GM21360 (cell line): ENCODE results near the gene FBXL17.

Source experiments
- ATAC-seq: cut with Tn5 transposase; IDR thresholded peaks from one replicate; pipeline ENCODE4 v1.9.1; 2021; ENCODE audit warnings: mild to moderate bottlenecking, moderate library complexity; ENCODE audit not compliant: unreplicated experiment

The FBXL17 gene

DNA sequence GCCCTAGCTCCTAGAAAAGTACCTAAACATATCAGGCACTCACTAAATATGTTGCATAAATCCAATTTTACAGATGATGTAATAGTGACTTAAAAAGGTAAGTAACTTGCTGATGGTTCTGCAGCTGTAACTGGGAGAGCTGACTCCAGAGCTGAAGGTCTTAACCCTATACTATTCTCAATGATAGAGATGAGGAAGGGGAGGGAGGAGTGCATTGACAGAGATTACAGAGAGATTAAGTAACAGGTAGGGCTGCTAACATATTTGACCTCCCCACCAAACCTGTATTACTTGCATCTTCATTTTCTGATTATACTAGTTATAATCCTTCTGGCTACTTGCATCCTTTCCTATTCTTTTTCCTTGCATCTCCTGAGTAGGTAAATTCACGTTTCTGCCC lies 455.8 kb downstream of the FBXL17 start:
- no peak for ATAC-seq

DNA sequence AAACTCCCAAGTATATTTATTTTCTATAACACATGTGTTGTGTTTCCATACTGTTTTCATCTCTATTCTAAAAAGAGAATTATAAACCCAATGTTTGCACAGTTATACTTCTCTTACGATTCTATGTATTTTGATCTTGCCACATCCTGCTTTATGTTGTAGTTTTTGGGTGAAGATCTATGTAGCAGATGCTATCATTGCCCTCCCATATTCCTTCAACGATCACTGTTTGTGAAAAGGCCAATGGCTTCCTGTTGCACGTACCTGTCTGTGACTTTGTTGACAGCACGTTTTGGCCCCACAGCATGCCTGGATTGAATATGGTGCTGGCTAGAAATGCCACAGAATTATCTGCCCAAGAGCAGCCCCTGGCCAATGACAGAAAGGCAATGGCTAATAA lies 456.7 kb downstream of the FBXL17 start:
- no peak for ATAC-seq

DNA sequence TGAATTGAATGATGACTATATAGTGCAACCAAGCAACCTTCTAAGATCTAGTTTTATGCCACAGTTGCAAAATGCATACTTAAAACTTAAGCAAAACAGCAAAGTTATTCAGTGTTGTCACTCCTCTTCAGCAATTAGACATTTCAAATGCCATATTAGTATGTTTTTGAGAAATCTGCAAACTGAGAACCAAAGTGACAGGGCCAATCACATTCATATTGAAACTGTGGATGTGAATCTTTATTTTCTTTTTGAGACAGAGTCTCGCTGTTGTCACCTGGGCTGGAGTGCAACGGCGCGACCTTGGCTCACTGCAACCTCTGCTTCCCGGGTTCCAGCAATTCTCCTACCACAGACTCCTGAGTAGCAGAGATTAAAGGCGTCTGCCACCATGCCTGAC lies 461.9 kb downstream of the FBXL17 start:
- ATAC-seq = peak; percentile 89

DNA sequence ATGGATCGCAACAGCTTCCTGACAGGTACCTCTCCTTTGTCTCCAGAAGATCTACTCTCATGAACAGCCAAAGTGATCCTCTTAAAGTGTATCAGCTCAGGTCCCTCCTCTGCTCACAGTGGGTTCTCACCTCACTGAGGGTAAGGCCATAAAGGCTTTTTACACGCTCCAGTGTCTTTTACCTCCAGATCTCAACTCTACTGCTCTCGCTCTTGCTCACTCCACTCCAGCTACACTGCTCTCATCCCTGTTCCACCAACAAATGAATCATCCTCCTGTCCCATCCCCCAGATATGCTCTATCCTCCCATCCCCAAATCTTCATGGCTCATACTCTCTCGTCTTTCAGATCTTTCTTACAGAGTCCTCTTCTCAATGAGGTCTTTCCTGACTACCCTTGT lies 462.5 kb downstream of the FBXL17 start:
- no peak for ATAC-seq

DNA sequence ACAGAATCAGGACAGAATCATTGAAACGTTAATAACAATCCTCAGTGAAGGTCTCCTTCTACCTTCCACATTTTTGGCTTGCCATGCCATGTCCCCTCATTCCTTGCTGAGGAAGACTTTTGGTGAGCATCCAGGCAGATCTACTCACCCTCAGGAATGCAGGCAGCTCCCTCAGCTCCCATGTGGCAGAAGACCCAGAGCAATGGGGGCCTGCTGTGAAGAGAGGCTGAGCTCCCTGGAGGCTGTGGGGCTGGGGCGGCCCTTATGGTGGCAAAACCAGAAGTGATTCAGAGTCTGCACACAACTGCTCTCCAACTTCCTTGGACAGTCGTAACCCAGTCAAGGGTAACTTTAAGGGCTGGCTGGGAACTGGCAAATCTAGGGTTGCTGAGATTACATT lies 463.9 kb downstream of the FBXL17 start:
- no peak for ATAC-seq

DNA sequence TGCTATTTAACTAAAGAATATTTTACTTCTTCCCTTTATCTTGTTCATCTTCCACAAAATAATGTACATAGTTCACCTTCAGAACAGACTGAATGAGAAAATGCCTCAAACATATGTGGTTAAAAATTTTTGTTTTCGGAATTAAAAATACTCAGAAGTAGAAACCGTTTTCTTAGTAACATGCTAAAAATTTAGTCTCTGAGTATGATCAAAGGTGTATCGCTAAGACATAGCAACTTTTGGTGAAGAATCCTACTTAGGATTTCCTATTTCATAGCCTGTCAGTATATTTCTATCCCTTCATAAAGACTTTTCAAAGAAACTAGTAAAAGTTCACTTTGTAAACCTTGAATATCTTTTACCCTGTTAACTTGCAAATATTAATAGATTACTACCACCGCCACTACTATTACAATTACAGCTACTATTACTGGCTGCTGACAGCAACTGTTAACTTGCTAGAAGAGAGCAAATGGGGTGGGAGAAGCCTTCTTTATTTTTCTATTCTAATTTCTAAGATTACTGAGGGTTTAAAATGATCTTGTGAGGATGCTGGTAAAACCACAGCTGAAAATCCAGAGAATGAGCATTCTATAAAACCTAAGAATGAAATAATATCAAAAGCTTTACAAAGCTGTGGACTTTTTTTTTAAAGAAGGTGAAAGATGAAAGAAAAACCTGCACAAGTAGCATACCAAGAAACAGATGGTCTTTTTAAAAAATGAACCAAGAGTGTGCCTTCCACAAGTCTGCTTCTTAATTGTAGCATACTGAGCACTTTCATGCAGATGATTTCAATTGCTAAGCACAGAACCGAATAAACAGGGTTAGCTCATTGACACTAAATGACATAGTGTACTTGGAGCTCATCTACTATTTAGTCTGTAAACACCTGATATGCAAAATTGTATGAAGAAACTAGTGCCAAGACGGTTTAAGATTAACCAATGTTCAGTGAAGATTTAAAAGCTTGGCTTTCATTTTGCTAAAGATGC lies 464.9 kb downstream of the FBXL17 start:
- no peak for ATAC-seq

DNA sequence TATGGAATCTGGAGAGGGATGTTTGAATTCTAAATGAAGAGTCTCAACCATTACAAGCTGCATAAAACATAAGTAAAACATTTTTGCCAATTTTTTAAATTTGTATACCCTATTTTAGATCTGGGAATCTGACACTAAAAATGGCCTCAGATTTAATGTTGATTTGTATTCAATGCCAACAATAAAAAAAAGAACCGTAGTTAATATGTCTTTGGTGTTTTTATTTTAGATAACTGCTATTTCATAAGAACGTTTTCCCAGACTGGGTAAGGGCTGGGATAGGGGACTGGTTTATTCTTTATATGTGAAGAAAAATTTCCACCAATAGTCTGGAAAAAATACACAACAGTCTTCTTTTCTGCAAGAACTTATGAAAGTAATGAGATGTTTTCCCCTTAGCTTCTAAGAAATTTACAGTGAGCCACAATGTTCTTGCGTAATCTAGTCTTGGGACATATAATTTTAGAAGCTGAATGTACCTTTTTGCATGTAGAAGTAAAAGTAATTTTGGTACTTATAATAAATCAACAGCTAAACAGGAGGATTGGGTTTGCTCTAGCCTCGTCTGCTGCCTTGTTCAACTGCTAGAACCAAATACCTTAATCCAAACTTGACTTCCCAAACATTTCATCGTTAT lies 466.6 kb downstream of the FBXL17 start:
- ATAC-seq = no peak

DNA sequence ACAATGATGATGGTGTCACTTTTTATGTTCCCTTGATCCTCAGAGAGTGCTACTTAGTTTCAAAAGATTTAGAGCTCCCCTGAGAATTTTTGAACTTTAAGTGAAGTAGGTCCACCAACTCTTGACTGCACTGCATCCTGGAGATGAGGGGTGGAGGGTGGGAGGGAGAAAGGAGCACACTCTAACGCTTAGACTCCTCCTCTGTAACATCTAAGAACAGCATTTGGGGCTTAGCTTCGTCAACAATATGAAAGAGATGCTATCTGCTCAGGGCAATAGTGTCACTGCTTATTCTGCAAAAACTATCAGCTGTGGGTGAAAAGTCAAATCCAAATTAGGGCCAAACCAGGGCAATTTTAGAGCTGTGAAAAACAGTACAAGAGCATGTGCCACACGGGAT lies 468.4 kb downstream of the FBXL17 start:
- ATAC-seq = no peak

DNA sequence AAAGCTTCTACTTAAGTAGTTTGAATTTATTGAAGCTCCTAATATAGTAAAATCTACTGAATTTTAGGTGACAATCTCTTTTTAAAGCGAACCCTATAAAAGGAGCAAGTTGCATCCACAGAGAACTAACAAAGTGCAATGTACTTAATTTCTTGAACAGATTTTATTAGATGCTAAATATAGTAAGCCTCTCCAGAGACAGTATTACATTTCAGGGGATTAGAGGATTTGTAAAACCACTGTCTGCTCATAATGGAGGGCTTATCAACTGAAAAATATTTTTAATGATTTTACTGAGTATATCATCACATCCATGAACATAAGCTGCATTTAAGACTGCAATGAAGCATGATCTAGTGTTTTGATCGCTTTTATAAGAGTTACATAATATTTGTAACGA lies 481.2 kb downstream of the FBXL17 start:
- no peak for ATAC-seq

DNA sequence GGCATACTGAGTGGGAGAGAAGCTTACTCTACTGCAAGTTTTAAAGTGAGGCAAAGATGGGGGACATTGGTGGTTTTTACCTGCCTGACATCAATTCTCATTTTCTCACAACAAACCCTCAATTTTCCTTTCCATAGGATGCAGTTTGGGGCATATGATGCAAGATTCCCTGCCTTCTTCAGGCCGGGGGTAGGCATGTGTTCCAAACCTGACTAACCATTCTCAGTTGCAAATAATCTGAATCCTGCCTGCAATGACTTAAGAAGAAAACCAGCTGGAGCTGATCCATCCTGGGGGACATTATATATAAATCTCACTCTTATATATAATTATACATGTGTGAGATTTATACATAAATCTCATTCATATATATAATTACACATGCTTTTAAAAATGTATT lies 487.5 kb downstream of the FBXL17 start:
- no peak for ATAC-seq

DNA sequence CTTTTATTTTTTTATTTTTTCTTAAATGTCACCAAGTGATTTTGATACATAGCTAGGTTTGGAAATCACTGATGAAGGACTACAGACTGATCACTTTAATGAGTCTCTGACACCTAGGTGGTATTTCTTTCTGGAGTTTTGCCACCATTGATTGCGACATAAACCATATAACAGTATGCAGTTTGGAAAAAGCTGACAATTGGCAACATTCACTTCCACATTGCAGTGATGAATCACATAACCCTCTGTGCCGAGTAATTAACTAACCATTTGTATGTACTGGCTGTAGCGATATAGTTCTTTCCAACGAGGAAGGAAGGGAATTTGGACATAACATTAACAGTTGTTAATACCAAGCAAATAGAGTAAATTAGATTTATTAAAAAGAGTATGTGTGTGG lies 488.3 kb downstream of the FBXL17 start:
- ATAC-seq = no peak

GRCh38 chr5:107889387-107889786 lies 492.5 kb downstream of the FBXL17 start:
- ATAC-seq = no peak

DNA sequence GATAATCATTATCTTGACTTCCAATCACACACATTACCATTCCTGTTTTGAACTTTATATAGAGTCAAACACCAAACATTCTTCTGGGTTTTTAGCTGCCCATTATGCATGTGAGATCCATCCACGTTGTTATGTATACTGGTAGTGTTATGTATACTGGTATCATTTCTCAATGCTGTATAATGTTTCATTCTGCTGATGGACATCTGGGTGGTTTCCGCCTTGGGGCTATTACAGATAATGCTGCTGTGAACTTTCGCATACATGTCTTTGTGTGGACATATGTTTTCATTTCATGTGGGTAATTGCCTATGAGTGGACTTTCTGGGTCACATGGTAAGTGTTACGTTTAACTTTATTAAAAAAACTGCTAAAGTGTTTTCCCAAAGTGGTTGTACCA lies 493.4 kb downstream of the FBXL17 start:
- ATAC-seq = no peak

GRCh38 chr5:107887166-107887943 lies 494.5 kb downstream of the FBXL17 start:
- no peak for ATAC-seq

- no peak for ATAC-seq
Observed at GRCh38 chr5:107885601-107886000, 496.3 kb downstream of the FBXL17 start.

DNA sequence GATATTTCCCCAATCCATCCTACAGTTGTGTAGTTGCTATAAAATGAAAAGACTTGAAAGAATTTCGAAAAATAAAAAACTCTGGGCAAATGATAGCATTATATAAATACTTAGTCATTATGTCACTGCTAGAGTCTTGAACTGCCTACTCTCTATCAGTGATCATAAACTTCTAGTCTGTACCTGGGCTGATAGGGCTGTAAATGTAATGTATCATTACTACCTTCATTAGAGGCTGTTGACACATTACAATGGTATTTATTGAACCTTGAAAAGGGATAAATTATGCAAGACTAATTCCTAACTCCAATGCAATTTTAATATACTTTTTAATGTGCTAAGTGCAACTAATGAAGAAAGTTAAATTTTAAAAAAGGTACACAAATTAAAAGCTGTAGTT lies 497.0 kb downstream of the FBXL17 start:
- no peak for ATAC-seq

GRCh38 chr5:107878661-107879060 lies 503.2 kb downstream of the FBXL17 start:
- no peak for ATAC-seq

- no peak for ATAC-seq
Observed at GRCh38 chr5:107876906-107877305, 505.0 kb downstream of the FBXL17 start.

DNA sequence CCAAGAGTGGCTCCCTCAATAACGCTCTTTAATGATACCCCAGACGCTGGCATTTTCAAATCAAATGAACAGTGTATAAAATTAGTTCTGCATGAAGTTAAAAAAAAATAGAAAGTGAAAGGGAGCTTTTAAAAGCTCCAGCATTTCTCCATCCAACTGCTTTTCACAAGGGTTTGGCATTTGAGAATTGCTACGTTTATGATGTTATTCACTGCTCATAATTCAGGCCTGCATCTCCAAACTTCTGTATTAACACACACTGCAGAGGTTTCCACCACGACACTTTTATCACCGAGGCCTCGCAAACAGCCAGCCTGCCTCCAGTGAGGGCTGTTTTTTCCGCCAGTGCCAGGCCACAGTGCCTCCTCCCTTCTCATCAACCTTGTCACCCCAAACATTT lies 505.6 kb downstream of the FBXL17 start:
- ATAC-seq = no peak

- no peak for ATAC-seq
Observed at GRCh38 chr5:107875833-107876232, 506.1 kb downstream of the FBXL17 start.

- no peak for ATAC-seq
Observed at GRCh38 chr5:107874795-107875194, 507.1 kb downstream of the FBXL17 start.

DNA sequence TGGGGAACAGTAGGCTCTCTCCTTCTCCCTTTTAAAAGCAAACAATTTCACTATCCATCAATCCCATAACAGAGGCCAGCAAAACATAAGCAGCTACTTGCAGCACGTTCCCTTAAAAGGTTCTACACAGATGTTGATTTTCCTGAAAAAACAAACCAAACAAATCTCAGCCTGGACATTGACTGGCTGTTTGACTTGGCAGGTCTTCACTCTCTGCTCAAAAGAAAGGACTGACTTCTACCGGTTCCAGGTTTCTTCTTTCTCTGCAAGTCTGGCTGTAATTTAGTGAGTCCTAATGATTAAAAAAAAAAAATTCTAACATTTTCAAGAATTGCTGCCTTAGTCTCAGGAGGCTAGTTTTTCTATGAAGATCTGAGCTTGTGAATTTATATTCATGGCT lies 508.0 kb downstream of the FBXL17 start:
- ATAC-seq = no peak
